NCI-H526 treated with DMSO at 0.1 percent for 48 hours (cell line): ENCODE results near the gene TRIM37.

Source experiments
- DNase-seq: peaks from one replicate; lab custom pipeline; 2025; lab: John Stamatoyannopoulos, UW

TRIM37 gene

GRCh38 chr17:59038734-59039133, 67.9 kb downstream of the TRIM37 start:
- no peak for DNase-seq

DNA sequence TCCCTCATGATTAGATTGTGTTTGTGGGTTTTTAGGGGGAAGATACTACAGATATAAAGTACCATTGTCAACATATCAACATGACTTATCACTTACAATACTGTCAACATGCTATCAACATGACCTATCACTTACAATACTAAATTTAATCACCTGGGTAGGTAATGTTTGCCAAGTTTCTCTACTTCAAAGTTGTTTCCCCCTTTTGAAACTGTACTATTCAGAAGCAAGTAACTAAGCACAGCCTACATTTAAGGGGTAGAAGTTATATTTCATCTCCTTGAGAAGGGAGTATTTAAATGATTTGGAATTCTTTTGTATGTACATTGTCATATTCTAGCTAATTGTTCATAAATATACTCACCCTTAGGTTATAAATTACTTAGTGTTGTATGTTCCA, 68.7 kb downstream of the TRIM37 start:
- DNase-seq: no peak

DNA sequence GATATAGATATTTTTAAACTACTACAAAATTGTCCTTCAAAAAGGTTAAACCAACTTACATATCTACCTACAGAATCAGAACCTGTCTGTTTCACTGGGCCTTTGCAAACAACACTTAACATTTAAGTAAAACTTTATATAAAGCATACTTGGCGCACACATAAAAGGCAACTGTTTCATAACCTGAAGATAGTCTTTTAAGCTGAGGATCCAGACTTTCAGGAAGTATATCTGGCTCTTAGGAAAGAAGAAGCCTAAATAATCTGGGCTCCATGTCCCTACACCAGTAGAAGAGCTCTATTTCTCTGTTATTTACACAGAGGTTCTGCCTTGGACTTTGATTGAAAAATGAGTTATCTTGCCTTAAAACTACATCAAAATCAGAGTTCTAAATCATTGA, 75.9 kb downstream of the TRIM37 start:
- DNase-seq: no peak

DNA sequence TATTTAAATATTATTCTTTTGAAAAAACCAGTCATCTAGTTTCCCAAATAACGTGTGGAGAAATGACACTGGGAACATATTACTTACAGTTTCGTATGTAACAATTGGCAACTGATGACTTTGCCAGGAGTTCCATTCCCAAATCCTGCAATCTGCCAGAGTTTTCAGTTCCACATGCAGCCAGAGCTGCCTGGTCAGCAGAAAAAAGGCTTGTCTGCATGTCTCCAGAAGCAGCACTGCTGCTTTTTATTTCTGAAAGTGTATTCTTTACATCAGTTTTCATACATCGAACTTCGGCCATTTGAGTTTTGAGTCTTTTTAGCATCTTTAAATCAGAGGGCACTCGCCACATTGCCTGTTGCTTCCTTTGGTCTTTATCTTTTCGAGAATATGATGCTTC, 78.4 kb downstream of the TRIM37 start:
- no peak for DNase-seq

- DNase-seq: no peak
Observed at GRCh38 chr17:59027750-59028149, 78.9 kb downstream of the TRIM37 start.

GRCh38 chr17:59026176-59026939, 80.3 kb downstream of the TRIM37 start:
- no peak for DNase-seq

DNA sequence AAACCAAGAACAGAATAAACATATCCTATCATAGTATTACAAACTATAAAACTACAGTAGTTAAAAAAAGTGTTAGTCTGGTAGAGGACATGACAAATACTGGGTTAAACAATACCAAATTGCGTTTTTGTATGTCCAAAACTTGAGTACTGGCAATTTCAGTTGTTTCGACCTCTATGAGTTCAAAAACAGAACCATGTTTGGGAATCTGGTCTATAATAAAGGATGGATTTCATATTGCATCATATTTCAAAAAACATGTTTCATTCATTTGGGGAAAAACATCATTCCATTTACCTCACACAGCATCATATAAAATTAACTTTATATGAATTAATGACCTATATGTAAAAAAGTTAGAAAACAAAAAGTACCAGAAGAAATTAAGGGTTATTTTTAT, 81.8 kb downstream of the TRIM37 start:
- no peak for DNase-seq

DNA sequence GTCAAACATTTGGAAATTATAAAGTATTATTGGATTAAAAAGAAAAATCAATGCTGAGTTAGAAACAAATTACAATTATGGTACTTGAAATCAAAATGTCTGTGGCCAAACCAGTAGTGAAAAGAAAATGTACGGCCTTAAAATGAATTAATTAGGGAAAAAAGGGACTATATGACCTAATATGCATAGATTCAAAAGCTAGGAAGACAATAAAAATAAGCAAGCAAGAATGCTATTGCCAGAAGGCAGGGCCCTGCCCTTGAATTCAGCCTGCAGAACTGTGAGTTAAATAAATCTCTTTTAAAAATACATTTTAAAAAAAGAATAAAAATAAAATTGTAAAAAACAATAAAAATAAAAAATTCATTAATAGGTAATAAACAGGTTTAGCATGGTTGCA, 88.7 kb downstream of the TRIM37 start:
- DNase-seq: no peak

DNA sequence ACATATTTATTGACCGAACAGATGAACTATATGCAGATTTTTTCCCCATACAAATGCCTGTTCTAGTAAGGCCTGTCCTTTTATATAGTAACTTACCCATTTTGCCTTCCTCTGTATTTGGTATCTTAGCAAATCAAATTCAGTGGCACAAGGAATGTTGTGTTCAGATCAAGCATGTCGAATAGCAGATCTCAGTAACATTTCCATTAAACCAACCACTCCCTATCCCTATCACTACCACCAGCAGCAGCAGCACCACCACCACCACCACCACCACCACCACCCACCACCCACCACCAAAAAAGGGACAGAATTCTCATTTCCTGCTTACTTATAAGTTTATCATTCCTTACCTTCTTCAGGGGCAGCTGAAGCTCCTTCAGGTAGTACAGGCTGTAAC, 94.7 kb downstream of the TRIM37 start:
- no peak for DNase-seq

DNA sequence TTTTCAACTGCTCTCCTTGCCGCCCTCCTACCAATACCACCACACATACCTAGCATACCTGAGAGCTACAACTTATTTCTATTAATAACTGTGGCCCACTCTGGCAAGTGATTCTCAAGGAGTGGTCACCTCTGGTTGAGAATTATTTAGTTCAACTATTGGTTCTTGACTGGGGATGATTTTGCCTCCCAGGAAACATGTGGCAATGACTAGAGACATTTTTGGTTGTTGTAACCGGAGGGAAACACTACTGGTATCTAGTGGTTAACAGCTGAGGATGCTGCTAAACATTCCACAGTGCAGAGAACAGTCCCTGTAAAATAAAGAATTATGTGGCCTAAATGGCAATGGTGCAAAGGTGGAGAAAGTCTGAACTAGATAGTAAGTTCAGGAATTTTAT, 96.7 kb downstream of the TRIM37 start:
- DNase-seq: no peak

DNA sequence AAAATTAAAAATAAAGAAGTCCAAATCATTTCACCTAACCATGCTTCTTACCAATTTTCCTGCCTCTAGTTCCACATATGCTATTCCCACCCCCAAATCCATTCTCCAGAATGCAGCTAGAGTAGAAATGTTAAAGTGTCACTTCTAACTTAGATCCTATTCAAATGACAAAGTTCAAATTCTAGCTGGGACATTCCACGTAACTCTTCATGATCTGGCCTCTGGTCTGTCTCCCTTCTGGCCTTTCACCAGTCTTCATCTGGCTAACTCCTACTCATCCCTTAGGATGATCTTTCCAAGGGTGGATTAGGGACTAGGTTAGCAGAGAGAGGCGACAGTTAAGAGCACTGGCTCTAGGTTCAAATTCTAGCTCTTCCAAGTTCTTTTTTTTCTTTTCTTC, 97.9 kb downstream of the TRIM37 start:
- no peak for DNase-seq

GRCh38 chr17:59007995-59008394, 98.7 kb downstream of the TRIM37 start:
- no peak for DNase-seq

DNA sequence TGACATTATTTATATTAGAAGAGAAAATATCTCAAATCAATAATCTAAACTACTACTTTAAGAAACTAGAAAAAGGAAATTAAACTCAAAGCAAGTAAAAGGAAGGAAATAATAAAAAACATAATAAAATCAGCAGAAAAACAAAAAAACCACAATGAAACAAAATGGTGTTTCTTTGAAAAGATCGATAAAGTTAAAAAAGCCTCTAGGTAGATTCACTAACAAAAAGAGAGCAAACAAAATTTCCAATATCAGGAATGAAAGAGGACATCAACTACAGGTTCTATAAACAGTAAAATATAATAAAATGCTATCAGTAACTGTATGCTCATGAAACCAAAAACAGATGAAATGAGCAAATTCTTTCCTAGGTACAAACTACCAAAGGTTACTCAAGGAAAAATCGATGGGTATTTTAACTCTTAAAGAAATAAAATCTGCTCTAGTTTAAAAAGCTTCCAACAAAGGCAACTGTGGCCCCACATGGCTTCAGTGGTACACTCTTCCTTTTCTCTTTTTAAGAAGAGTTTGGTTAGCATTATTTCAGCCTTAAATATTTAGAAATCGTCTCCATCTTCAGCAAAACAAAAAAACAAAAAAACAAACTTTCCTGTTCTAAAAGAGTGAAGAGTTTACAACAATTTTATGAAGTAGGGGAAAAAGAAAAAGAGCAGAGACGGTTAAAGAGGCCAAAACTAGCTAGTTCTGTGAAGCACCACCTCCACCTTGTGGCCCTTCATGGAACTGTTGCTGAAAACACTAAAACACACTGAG, 102.2 kb downstream of the TRIM37 start:
- DNase-seq: peak; percentile 34

GRCh38 chr17:59003860-59004259, 102.8 kb downstream of the TRIM37 start:
- DNase-seq: no peak

GRCh38 chr17:59002848-59003247, 103.8 kb downstream of the TRIM37 start:
- DNase-seq: no peak

DNA sequence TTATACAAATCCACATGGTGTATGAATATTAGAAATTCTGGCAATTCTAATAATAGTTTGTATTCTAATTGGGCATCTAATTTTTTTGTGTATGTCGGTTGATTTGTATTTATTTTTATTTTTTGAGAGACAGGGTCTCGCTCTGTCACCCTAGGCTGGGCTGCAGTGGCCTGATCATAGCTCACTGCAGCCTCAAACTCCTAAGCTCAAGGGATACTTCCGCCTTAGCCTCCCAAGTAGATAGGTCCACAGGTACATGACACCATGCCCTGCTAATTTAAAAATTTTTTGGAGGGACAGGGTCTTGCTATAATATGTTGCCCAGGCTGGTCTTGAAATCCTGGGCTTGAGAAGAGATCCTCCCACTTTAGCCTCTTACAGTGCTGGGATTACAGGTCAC, 104.6 kb downstream of the TRIM37 start:
- DNase-seq: no peak

GRCh38 chr17:59001158-59001814, 105.4 kb downstream of the TRIM37 start:
- DNase-seq: no peak

GRCh38 chr17:59000022-59000421, 106.7 kb downstream of the TRIM37 start:
- no peak for DNase-seq

DNA sequence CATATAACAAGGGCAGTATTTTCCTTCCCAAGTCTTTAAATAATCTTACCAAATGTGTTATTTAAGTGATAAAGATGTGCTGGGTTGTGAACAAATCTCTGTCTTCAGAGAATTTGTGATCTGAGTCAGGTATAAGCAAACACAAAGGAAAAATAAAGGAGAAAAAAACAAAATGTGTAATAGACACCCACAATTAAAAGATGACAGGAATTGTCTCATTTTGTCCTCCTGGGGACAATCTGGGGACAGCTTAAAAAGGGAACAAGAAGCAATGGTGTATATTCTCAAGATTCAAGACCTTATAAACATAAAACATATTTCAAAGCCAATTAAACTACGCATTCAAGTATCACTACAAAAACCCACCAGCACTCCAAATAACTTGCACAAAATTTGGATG, 107.2 kb downstream of the TRIM37 start:
- DNase-seq: no peak

DNA sequence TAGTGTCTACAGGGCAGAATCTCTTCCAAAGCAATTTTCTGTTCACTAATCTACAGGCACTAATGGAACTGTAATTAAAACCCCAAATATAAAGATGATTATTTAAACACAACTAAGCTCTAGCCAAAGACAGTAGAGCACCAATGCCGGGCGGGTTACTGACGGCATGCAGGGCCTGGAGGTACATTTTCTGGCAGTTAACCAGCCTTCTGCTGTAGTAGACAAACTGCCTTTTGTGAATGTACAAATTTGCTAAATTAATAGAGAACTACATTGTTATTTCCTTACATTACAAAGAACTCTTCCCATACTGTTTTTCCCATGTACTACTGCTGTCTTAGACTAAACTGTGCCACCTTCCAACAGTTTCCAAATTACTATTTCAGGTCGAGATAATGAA, 107.8 kb downstream of the TRIM37 start:
- no peak for DNase-seq

DNA sequence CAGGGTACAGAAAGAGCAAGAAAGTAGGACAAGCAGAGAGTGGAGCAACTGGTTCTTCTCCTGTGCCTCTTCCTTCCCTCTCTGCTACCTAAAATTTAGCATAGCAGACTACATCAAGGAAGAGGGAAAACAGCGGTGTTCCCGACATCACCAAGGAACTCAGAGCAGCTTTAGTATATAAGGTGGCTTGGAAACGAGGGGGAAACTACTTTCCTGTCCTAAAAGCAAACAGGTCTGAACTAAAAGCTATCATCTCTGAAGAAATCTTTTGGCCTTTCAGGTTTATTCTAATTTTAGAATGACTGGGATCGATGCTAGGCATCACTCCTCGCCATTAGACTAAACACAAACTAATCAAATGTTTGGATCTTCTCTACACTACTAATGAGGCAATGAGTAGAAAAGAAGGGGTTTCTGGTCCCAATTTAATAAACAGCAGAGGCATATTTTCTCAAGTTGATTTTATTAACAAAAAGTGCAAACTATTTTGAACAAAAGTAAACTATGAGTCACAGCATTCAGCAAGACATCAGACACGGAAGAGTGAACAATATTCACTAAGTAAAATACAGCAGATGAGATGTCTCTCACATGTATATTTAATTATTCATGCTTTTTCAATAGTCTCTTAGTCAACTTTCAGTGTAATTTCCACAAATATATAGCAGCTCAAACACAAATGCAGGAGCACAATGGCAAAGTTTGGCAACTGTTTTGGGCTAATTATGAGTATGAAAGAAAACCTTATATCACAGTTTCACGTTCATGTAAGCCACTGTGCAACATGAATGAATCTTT, 108.7 kb downstream of the TRIM37 start:
- no peak for DNase-seq

DNA sequence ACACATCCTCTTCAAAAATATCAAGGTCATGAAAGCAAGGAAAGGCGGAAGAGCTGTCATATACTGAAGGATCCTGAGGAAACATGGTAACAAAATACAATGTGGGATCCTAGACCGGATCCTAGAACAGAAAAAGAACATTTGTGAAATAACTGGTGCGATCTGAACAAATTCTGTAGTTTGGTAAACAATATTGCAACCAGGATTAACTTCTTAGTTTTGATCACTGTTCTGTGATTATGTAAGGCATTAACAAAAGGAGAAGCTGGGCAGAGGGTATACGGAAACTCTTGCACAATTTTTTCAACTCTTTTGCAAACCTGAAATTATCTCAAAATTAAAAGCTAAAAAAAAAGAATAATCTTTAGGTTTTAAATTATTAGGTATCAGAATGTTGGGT, 109.7 kb downstream of the TRIM37 start:
- DNase-seq: no peak
